ENCODE results near the gene RGS21. TPM values are rescaled to one million over a fixed set of nuclear protein-coding genes. Genes with fewer than 3 reads are reported as not detected.
"Not testable (repeated sequence)": the region's sequence is repeated elsewhere in the genome, so short reads cannot be mapped to it uniquely, and the experiment has no call there.

RGS21 gene
- total RNA-seq, 1 experiment from 2014 or later, result not detected

GRCh38 chr1:192284927-192285326, 31.9 kb upstream of the RGS21 start:
- H3K9me2 ChIP-seq (replicated peaks; ENCODE audit: low read length), result no peaks in the 10 kb centered on the region
- H3K4me2 ChIP-seq (ENCODE audit: low read length), result no peak overlapping the region
- H3K9me3 ChIP-seq (ENCODE audit: low read length), result no peaks in the 10 kb centered on the region
- no peaks in the 10 kb centered on the region for H4K20me1 ChIP-seq (ENCODE audit: low read length)
- TF ChIP-seq EZH2 (IDR thresholded peaks at IDR 0.05; ENCODE audit: low read length, unreplicated experiment) (no peak), EZH2phosphoT487 (IDR thresholded peaks at IDR 0.05; ENCODE audit: borderline replicate concordance, low read length) (no peak), CTCF (conservative IDR thresholded peaks at IDR 0.05; ENCODE audit: low read depth, low read length) (no peak)
- H2AFZ ChIP-seq (ENCODE audit: low read length), result no peak overlapping the region
- CTCF ChIA-PET, result no interaction called here
- no peak overlapping the region for H3K9ac ChIP-seq (ENCODE audit: low read length)
- no peak overlapping the region for H3K4me3 ChIP-seq (ENCODE audit: low read length)
- no peak overlapping the region for H3K27ac ChIP-seq (ENCODE audit: low read length)
- intact Hi-C loops (cut with micrococcal nuclease), result no loop called here
- no peaks in the 10 kb centered on the region for H3K36me3 ChIP-seq (ENCODE audit: low read depth, low read length)
- no peaks in the 10 kb centered on the region for H3F3A ChIP-seq (ENCODE audit: low read length, unreplicated experiment)
- no peaks in the 10 kb centered on the region for H3K27me3 ChIP-seq (ENCODE audit: low read length)
- no peak for ATAC-seq
- no peaks in the 10 kb centered on the region for H3K4me1 ChIP-seq (ENCODE audit: insufficient read depth, low read length)
- BruUV-seq (replicated peaks), result no TSS peak
- POLR2A ChIA-PET (ENCODE audit: unreplicated experiment), result no interaction called here
- H3K79me2 ChIP-seq (ENCODE audit: low read length), result no peaks in the 10 kb centered on the region
- no peak for DNase-seq

GRCh38 chr1:192303029-192303428, 13.8 kb upstream of the RGS21 start:
- TF ChIP-seq EZH2phosphoT487 (IDR thresholded peaks at IDR 0.05; ENCODE audit: borderline replicate concordance, low read length) (no peak), CTCF (conservative IDR thresholded peaks at IDR 0.05; ENCODE audit: low read depth, low read length) (no peak), EZH2 (IDR thresholded peaks at IDR 0.05; ENCODE audit: low read length, unreplicated experiment) (no peak)
- ATAC-seq, result no peak
- no peaks in the 10 kb centered on the region for H3K4me1 ChIP-seq (ENCODE audit: insufficient read depth, low read length)
- ChIA-PET CTCF (no interaction called here), POLR2A (ENCODE audit: unreplicated experiment) (no interaction called here)
- no TSS peak for BruUV-seq (replicated peaks)
- H3K27ac ChIP-seq (ENCODE audit: low read length), result no peak overlapping the region
- H3F3A ChIP-seq (ENCODE audit: low read length, unreplicated experiment), result no peaks in the 10 kb centered on the region
- intact Hi-C loops (cut with micrococcal nuclease), result no loop called here
- H3K27me3 ChIP-seq (ENCODE audit: low read length), result no peaks in the 10 kb centered on the region
- H3K9me3 ChIP-seq (ENCODE audit: low read length), result no peaks in the 10 kb centered on the region
- H4K20me1 ChIP-seq (ENCODE audit: low read length), result no peaks in the 10 kb centered on the region
- no peaks in the 10 kb centered on the region for H3K79me2 ChIP-seq (ENCODE audit: low read length)
- no peak overlapping the region for H3K9ac ChIP-seq (ENCODE audit: low read length)
- no peak overlapping the region for H3K4me3 ChIP-seq (ENCODE audit: low read length)
- no peaks in the 10 kb centered on the region for H3K36me3 ChIP-seq (ENCODE audit: low read depth, low read length)
- H2AFZ ChIP-seq (ENCODE audit: low read length), result no peak overlapping the region
- H3K9me2 ChIP-seq (replicated peaks; ENCODE audit: low read length), result no peaks in the 10 kb centered on the region
- H3K4me2 ChIP-seq (ENCODE audit: low read length), result no peak overlapping the region
- DNase-seq, result no peak

- H3F3A ChIP-seq (ENCODE audit: low read length, unreplicated experiment); H3K36me3 ChIP-seq (ENCODE audit: low read depth, low read length); CTCF ChIA-PET; H3K27me3 ChIP-seq (ENCODE audit: low read length); H3K4me3 ChIP-seq (ENCODE audit: low read length); H2AFZ ChIP-seq (ENCODE audit: low read length); H4K20me1 ChIP-seq (ENCODE audit: low read length); BruUV-seq (replicated peaks); H3K9ac ChIP-seq (ENCODE audit: low read length); intact Hi-C loops (cut with micrococcal nuclease); POLR2A ChIA-PET (ENCODE audit: unreplicated experiment); H3K4me1 ChIP-seq (ENCODE audit: insufficient read depth, low read length); H3K27ac ChIP-seq (ENCODE audit: low read length); H3K79me2 ChIP-seq (ENCODE audit: low read length); H3K9me3 ChIP-seq (ENCODE audit: low read length); DNase-seq; H3K4me2 ChIP-seq (ENCODE audit: low read length); ATAC-seq; H3K9me2 ChIP-seq (replicated peaks; ENCODE audit: low read length): not testable (repeated sequence)
Observed at GRCh38 chr1:192308314-192308713, 8.5 kb upstream of the RGS21 start.
